ENCODE data around the gene KLF13. TPM values are rescaled to one million over a fixed set of nuclear protein-coding genes. Genes with fewer than 3 reads are reported as not detected.

The KLF13 gene
- total RNA-seq, 1 experiment from 2014 or later: 14.1 TPM

GRCh38 chr15:31381801-31382712, 55.4 kb downstream of the KLF13 start:
- CTCF ChIA-PET: interaction anchor here (0.8 kb wide), 1 partner anchor 10 kb away, joined by 3 read pairs; no protein-coding TSS in a partner anchor
- no TSS peak for BruUV-seq (replicated peaks)
- Mint-ChIP-seq H3K36me3 (ENCODE audit: insufficient read depth, unreplicated experiment) (no peaks in the 10 kb centered on the region), H3K27me3 (ENCODE audit: unreplicated experiment) (no peaks in the 10 kb centered on the region), H3K27ac (ENCODE audit: unreplicated experiment) (no peak overlapping the region), H3K4me3 (ENCODE audit: low read depth, unreplicated experiment) (no peak overlapping the region), H3K4me1 (ENCODE audit: low read depth, unreplicated experiment) (no peaks in the 10 kb centered on the region), H3K9me3 (ENCODE audit: low read depth, unreplicated experiment) (no peaks in the 10 kb centered on the region)
- intact Hi-C loops (cut with micrococcal nuclease; ENCODE audit: unreplicated experiment): no loop called here
- no peak for DNase-seq
- TF ChIP-seq, protein P1, sequence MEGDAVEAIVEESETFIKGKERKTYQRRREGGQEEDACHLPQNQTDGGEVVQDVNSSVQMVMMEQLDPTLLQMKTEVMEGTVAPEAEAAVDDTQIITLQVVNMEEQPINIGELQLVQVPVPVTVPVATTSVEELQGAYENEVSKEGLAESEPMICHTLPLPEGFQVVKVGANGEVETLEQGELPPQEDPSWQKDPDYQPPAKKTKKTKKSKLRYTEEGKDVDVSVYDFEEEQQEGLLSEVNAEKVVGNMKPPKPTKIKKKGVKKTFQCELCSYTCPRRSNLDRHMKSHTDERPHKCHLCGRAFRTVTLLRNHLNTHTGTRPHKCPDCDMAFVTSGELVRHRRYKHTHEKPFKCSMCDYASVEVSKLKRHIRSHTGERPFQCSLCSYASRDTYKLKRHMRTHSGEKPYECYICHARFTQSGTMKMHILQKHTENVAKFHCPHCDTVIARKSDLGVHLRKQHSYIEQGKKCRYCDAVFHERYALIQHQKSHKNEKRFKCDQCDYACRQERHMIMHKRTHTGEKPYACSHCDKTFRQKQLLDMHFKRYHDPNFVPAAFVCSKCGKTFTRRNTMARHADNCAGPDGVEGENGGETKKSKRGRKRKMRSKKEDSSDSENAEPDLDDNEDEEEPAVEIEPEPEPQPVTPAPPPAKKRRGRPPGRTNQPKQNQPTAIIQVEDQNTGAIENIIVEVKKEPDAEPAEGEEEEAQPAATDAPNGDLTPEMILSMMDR (IDR thresholded peaks at IDR 0.05; ENCODE audit: unreplicated experiment): no peak

DNA sequence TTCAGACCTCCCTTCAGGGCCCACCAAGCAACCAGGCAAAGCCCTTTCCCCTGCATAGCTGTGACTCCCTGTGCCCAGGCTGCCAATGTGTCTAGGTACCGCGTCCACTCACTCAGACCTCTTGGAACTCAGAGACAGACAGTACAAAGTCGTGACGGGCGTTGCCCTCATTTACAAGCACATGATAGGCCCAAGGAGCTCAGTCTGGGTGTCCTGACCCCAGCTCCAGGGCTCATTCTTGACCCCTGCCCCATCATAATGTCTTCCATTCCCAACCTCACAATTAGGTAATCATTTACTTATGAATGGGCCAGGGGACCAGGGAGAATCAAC, 56.0 kb downstream of the KLF13 start:
- TF ChIP-seq, protein P1 (IDR thresholded peaks at IDR 0.05; ENCODE audit: unreplicated experiment): no peak
- CTCF ChIA-PET: no interaction called here
- H3K27me3 Mint-ChIP-seq (ENCODE audit: unreplicated experiment): no peaks in the 10 kb centered on the region
- DNase-seq: no peak
- H3K4me1 Mint-ChIP-seq (ENCODE audit: low read depth, unreplicated experiment): no peaks in the 10 kb centered on the region
- no TSS peak for BruUV-seq (replicated peaks)
- H3K27ac Mint-ChIP-seq (ENCODE audit: unreplicated experiment): no peak overlapping the region
- H3K36me3 Mint-ChIP-seq (ENCODE audit: insufficient read depth, unreplicated experiment): no peaks in the 10 kb centered on the region
- H3K4me3 Mint-ChIP-seq (ENCODE audit: low read depth, unreplicated experiment): no peak overlapping the region
- no peaks in the 10 kb centered on the region for H3K9me3 Mint-ChIP-seq (ENCODE audit: low read depth, unreplicated experiment)
- intact Hi-C loops (cut with micrococcal nuclease; ENCODE audit: unreplicated experiment): no loop called here

DNA sequence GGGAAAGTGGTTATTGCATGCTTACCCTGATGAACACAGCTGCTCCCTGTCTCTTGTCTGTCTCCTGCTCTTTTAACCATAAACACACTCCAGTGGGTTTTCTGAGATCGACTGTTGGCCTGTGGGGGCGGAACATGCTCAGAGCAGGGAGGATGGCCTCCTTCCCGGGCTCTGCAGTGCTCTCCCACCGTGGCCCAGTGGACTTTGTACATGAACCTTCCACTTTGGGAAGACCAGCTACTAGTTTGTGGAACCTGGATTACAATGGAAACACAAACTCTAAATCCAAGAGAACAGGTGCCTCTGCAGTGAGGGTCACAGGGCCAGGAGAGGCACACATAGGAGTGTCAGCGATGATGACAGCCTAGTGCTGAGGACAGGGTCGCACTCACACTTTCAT, 56.5 kb downstream of the KLF13 start:
- no peak overlapping the region for H3K27ac Mint-ChIP-seq (ENCODE audit: unreplicated experiment)
- TF ChIP-seq, protein P1 (IDR thresholded peaks at IDR 0.05; ENCODE audit: unreplicated experiment): no peak
- H3K36me3 Mint-ChIP-seq (ENCODE audit: insufficient read depth, unreplicated experiment): no peaks in the 10 kb centered on the region
- no peak overlapping the region for H3K4me3 Mint-ChIP-seq (ENCODE audit: low read depth, unreplicated experiment)
- intact Hi-C loops (cut with micrococcal nuclease; ENCODE audit: unreplicated experiment): no loop called here
- H3K4me1 Mint-ChIP-seq (ENCODE audit: low read depth, unreplicated experiment): no peaks in the 10 kb centered on the region
- no TSS peak for BruUV-seq (replicated peaks)
- CTCF ChIA-PET: no interaction called here
- no peaks in the 10 kb centered on the region for H3K9me3 Mint-ChIP-seq (ENCODE audit: low read depth, unreplicated experiment)
- DNase-seq: no peak
- H3K27me3 Mint-ChIP-seq (ENCODE audit: unreplicated experiment): no peaks in the 10 kb centered on the region

DNA sequence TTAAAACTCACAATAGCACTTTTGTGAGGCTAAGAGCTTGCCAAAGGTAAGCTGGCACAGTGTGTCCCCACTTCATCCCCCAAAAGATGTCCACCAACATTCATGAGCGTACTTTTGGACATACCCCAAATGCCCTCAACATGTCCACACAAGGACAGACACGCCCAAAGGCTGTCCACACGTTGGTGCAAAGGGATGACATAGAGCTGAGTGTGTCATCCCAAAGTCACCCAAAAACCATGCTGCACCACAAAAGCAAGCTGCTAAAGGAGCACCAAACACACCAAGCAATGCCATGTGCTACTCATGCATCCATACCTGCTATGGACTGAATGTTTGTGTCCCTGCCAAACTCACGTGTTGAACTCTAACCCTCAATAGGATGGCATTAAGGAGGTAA, 57.9 kb downstream of the KLF13 start:
- intact Hi-C loops (cut with micrococcal nuclease; ENCODE audit: unreplicated experiment): no loop called here
- H3K4me1 Mint-ChIP-seq (ENCODE audit: low read depth, unreplicated experiment): no peaks in the 10 kb centered on the region
- CTCF ChIA-PET: no interaction called here
- BruUV-seq (replicated peaks): no TSS peak
- H3K27ac Mint-ChIP-seq (ENCODE audit: unreplicated experiment): no peak overlapping the region
- no peak overlapping the region for H3K4me3 Mint-ChIP-seq (ENCODE audit: low read depth, unreplicated experiment)
- no peaks in the 10 kb centered on the region for H3K27me3 Mint-ChIP-seq (ENCODE audit: unreplicated experiment)
- TF ChIP-seq, protein P1 (IDR thresholded peaks at IDR 0.05; ENCODE audit: unreplicated experiment): no peak
- H3K36me3 Mint-ChIP-seq (ENCODE audit: insufficient read depth, unreplicated experiment): no peaks in the 10 kb centered on the region
- no peak for DNase-seq
- no peaks in the 10 kb centered on the region for H3K9me3 Mint-ChIP-seq (ENCODE audit: low read depth, unreplicated experiment)
